HCT116 (cell line): ENCODE data around the gene ANKHD1.

Experiments used
- ELF1 ChIP-seq: IDR thresholded peaks from 2 replicates; pipeline ENCODE4 v1.6.1; 2012; ENCODE audit warnings: low read depth, borderline replicate concordance
- EZH2 ChIP-seq: fragments of 200-600 bp; sonication (generic); IDR thresholded peaks from 2 replicates; pipeline ENCODE4 v1.6.1; 2017; ENCODE audit warnings: antibody characterized with exemption, mixed run types
- POLR2A ChIP-seq: IDR thresholded peaks from 2 replicates; pipeline ENCODE4 v1.7.0; 2011; ENCODE audit warnings: borderline replicate concordance; ENCODE audit not compliant: insufficient read depth, insufficient read length; ENCODE audit errors: extremely low read depth
- POLR2AphosphoS5 ChIP-seq: IDR thresholded peaks from 2 replicates; pipeline ENCODE4 v1.6.1; 2011; ENCODE audit warnings: mild to moderate bottlenecking, low read depth, low read length, moderate library complexity
- ZFX ChIP-seq: fragments of 450-650 bp; IDR thresholded peaks from 2 replicates; pipeline ENCODE4 v1.6.1; 2017
- TF ChIP-seq, protein P1 (sequence below), 3 experiments: fragments of 200-600 bp in 1 of 3; sonication (generic) in 1 of 3; IDR thresholded peaks in 2 of 3; conservative IDR thresholded peaks in 1 of 3; 2 replicates each; pipeline ENCODE4 v1.5.1; 2012 to 2017; ENCODE audit warnings: low read depth in 2 of 3, low read length in 2 of 3, antibody characterized with exemption in 1 of 3, borderline replicate concordance in 1 of 3, control low read depth in 1 of 3, mild to moderate bottlenecking in 1 of 3, mixed read lengths in 1 of 3, mixed run types in 1 of 3, moderate library complexity in 1 of 3; ENCODE audit not compliant: insufficient read depth in 1 of 3
- TF ChIP-seq, protein P2 (sequence below): IDR thresholded peaks from 2 replicates; pipeline ENCODE4 v1.6.1; 2012
- TF ChIP-seq, protein P3 (sequence below): IDR thresholded peaks from 2 replicates; pipeline ENCODE4 v1.6.1; 2012; ENCODE audit warnings: low read depth

GRCh38 chr5:140569197-140569596 lies 167.6 kb downstream of the ANKHD1 start:
- TF ChIP-seq, protein P1, sequence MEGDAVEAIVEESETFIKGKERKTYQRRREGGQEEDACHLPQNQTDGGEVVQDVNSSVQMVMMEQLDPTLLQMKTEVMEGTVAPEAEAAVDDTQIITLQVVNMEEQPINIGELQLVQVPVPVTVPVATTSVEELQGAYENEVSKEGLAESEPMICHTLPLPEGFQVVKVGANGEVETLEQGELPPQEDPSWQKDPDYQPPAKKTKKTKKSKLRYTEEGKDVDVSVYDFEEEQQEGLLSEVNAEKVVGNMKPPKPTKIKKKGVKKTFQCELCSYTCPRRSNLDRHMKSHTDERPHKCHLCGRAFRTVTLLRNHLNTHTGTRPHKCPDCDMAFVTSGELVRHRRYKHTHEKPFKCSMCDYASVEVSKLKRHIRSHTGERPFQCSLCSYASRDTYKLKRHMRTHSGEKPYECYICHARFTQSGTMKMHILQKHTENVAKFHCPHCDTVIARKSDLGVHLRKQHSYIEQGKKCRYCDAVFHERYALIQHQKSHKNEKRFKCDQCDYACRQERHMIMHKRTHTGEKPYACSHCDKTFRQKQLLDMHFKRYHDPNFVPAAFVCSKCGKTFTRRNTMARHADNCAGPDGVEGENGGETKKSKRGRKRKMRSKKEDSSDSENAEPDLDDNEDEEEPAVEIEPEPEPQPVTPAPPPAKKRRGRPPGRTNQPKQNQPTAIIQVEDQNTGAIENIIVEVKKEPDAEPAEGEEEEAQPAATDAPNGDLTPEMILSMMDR (IDR thresholded peaks at IDR 0.05 in 2 of 3, conservative IDR thresholded peaks at IDR 0.05 in 1 of 3; ENCODE audit: borderline replicate concordance in 1 of 3, insufficient read depth in 1 of 3, low read depth in 2 of 3, low read length in 2 of 3): no peak
- TF ChIP-seq, protein P2, sequence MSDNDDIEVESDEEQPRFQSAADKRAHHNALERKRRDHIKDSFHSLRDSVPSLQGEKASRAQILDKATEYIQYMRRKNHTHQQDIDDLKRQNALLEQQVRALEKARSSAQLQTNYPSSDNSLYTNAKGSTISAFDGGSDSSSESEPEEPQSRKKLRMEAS: no peak
- TF ChIP-seq ZFX (no peak), POLR2A (no peak), ELF1 (no peak), EZH2 (no peak), POLR2AphosphoS5 (no peak)
- TF ChIP-seq, protein P3, sequence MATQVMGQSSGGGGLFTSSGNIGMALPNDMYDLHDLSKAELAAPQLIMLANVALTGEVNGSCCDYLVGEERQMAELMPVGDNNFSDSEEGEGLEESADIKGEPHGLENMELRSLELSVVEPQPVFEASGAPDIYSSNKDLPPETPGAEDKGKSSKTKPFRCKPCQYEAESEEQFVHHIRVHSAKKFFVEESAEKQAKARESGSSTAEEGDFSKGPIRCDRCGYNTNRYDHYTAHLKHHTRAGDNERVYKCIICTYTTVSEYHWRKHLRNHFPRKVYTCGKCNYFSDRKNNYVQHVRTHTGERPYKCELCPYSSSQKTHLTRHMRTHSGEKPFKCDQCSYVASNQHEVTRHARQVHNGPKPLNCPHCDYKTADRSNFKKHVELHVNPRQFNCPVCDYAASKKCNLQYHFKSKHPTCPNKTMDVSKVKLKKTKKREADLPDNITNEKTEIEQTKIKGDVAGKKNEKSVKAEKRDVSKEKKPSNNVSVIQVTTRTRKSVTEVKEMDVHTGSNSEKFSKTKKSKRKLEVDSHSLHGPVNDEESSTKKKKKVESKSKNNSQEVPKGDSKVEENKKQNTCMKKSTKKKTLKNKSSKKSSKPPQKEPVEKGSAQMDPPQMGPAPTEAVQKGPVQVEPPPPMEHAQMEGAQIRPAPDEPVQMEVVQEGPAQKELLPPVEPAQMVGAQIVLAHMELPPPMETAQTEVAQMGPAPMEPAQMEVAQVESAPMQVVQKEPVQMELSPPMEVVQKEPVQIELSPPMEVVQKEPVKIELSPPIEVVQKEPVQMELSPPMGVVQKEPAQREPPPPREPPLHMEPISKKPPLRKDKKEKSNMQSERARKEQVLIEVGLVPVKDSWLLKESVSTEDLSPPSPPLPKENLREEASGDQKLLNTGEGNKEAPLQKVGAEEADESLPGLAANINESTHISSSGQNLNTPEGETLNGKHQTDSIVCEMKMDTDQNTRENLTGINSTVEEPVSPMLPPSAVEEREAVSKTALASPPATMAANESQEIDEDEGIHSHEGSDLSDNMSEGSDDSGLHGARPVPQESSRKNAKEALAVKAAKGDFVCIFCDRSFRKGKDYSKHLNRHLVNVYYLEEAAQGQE: no peak
